Measurements from ENCODE around the gene RAB9A.
"Not testable (repeated sequence)": the region's sequence is repeated elsewhere in the genome, so short reads cannot be mapped to it uniquely, and the experiment has no call there.

Gene RAB9A

DNA sequence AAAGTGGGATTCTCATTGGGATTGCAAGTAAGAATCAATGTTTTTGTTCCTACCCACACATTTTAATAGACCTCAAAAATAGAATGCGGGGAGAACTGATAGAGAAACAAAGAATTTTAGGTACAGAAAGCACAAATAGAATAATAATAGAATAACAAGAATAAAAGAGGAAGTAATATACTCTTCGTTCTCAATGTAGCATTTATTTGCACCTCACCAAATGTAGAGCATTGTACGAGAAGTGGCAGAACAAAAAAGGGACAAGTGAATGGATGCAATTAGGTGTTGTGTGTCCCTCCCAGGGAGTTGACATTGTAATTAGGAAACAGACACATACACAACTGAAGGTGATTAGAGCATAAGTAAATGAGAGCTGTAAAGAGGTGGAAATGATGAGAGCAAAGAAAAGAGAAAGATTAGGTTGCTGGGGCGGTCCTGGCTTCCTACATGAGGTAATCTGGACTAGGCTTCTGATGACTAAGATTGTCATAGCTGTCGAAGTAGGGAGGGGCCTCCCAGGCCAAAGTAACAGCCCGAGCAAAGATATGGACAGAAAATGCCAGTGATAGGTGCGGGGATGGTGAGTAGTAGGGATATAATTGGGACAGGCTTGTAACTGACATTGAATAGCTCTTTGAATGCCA lies 10.4 kb downstream of the RAB9A start:
- in situ Hi-C loops (cut with MboI; ENCODE audit: low sequenced_read_pairs), result no loop called here

DNA sequence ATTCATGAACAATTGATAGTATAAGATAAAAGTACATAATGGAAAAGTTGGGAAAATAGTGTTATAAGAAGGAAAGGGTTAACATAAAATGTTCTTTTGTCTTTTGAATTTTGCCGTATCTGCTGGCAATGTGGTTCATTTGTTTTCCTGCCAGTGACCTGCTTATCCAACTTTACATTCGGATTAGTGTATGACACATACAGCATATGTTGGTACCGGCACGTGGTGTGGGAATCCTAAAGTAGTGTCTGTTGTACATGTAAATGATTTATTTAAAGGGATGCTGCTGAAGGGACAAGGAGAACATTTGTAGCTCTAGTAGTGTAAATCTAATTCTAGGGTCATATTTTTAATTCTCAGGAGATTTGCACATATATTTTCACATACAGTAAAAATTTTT lies 11.5 kb downstream of the RAB9A start:
- in situ Hi-C loops (cut with MboI; ENCODE audit: low sequenced_read_pairs), result no loop called here

DNA sequence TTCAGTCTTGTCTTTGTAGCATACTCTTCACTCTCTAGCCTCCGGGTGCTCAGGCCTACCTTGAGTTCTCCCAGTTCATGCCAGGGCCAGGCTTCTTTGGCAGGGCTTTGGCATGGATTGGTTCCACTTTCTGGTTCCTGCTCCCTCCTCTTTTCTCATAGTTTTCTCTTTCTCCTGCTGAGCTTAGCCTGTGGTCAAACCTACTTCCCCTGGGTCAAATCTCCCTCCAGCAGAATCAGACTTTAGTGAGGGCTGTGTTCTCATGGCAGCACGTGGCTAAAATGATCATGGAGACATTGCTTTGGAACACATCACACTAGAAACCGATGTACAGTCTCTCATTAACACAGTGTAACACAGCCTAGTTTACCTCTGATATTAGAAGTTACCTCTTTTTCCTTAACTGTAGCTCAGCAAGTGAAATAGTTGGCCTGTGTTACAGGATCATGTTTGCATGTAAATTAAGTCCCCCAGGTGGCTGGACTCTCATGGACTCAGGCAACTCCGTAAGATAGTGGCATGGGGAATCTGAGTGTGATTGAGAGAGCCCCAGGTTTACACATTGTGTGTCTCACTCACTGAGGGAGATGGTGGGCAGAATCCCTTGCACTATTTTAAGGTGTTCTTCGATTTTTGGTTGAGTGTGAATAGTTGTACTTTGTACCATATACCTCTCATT lies 13.3 kb downstream of the RAB9A start:
- in situ Hi-C loops (cut with MboI; ENCODE audit: low sequenced_read_pairs), result no loop called here

DNA sequence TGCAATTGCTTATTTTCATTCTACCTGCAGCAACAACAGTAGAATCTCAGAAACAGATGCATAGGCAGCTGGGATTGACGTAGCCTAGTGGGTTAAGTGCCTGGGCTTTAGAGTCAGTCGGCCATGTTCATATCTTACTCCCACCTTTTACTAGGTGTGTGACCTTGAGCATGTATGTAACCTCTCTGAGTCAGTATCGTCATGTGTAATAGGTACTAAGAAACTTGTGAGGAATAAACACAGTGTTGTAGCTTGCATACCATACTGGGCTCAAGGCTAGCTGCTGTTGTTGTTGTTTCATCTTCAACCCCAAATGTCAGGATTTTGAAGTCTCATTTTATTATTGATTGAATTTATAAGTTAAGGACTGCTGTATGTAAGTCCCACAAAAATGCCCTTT lies 14.2 kb downstream of the RAB9A start:
- in situ Hi-C loops (cut with MboI; ENCODE audit: low sequenced_read_pairs), result no loop called here

DNA sequence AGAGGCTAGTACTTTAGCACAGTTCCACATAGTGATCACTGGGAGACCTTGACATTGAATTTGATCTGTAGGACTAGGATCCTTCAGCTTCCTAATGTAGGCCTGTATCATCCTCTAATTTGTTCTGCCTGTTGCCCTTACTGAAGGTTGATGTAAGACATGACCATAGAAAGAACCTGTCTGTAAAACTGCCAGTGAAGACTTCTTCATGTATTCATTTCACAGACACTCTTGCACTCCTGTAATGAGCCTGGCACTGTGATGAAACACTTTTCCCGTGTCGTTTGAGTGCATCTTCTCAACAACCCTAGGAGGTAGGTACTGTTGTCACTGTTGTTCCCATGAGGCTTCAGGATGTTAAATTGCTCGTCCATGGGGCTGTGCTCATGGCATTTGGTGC lies 14.7 kb downstream of the RAB9A start:
- in situ Hi-C loops (cut with MboI; ENCODE audit: low sequenced_read_pairs), result no loop called here

DNA sequence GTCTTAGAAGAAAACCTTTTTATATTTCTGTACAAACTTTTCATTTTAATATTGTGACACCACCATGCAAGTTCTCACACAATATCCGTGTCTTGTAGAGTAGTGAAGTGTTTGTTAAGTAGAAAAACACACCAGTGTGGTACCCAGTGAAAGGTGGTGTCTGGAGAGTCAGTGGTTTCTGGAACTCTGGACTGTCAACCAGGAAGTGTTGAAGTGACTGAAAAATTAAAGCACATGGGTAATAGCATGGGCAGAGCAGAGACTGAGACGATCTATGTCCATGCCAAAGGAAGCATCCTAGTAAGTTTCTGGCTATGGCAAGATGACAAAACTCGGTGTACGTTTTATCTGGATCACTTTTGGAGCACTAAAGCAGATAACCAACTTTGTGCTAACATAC lies 22.2 kb downstream of the RAB9A start:
- in situ Hi-C loops (cut with MboI; ENCODE audit: low sequenced_read_pairs), result no loop called here

DNA sequence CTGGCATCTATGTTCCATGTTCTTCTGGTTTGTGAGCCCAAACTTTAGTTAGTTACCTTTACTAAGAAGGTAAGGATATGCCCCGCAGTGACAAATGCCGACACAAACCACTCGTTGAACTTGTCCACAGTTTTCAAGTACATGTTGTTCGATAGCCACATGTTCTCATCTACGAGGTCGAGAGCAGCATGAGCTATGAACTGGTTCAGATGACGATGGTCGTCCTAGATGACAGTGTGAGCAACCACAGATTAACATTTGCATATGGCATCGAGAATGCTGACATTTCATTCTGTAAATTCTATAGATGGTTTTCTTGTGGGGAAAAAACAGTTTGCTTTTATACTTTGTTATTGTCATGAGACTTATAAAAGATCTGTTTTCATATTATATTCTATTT lies 27.5 kb downstream of the RAB9A start:
- in situ Hi-C loops (cut with MboI; ENCODE audit: low sequenced_read_pairs), result no loop called here

DNA sequence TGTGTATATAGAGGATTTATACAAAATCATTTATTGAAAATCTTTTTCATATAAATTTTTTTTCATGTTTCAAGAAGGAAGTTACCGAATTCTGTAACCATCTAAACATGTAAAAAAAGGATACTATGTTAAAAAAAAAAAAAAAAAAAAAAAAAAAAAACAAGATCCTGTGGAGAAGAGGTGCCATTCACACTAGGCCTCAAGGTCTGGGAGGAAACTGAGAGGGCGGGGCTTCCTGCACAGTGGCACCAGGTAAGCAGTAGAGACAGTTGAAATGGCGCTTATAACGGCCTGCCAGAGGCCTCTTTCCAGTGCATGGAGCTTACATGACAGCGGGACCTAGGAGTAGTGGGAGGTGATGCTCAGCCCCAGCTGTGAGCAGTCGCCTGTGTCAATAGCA lies 28.0 kb downstream of the RAB9A start:
- in situ Hi-C loops (cut with MboI; ENCODE audit: low sequenced_read_pairs), result no loop called here

DNA sequence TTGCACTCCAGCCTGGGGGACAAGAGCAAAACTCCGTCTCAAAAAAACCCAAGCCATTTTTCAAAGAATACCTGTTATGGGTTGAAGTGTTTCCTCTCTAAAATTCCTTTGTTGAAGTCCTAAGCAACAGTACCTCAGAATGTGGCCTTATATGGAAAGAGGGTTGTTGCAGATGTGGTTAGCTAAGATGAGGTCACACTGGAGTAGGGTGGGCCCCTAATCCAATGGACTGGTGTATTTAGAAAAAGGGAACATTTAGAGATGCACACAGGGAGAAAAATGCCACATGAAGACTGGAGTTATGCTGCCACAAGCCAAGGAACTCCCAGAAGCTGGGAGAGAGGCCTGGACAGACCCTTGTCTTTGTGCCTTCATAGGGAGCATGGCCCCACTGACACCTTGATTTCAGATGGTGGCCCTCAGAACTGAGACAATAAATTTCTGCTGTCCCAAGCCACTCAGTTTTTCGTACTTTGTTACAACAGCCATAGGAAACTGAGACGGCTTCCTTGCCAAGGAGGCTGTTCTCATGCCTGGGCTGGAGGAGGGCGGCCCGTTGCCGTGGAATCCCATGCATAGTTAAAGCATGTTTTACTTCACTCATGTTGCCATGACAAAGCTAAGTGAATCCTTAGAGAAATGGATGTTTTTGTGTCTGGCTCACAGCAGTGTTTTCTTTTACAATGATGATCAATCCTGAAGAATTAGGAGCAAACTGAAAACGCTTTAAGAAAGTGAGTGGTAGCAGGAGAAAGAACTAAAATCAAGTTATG lies 29.0 kb downstream of the RAB9A start:
- in situ Hi-C loops (cut with MboI; ENCODE audit: low sequenced_read_pairs), result no loop called here

DNA sequence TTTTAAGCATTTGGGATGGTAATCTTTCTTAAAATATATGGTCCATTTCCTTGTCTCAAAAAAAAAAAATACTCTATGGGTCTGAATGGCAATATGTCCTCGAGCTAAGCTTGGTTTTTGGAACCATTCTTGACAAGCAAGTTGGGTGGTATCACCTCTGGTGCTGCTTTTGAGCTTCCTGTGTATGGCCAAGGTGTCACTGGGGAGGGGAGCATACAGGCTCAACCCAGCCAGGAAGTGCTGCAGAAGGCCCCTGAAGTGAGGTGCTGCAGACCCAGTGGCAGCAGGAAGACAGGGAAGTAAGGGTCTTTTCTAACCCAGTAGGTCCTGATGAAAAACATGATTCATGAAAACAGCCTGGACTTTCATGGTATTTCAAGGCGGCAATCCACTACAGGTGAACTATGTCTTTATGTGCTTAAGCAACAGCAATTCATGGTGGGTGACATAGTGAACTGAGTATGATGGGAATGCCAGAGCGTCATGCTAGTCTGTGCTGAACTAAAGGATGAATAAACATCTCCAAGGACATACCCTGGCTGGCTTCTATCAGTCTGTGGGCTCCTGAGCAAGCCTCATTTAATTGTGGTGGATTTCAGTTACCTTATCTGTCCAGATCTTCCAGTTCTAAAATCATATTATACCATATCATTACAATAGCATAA lies 30.4 kb downstream of the RAB9A start:
- in situ Hi-C loops (cut with MboI; ENCODE audit: low sequenced_read_pairs), result no loop called here

DNA sequence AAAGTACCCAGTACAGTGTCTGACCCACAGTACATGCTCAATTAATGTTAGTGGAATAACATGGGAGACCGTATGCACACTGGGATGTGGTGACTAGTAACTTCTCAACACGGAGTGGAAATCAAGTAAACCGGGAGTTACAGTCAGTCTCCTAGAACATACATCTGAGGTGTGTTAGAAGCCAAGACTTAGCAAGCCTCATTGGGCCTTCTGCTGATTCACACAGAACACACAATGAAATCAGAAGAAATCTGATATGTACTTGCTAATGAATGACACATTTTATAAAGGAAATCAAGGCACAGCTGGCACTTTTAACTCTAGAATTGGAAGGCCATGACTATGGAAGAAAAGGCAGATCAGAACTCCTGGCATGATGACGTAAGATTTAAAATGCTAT lies 32.4 kb downstream of the RAB9A start:
- in situ Hi-C loops (cut with MboI; ENCODE audit: low sequenced_read_pairs), result no loop called here

DNA sequence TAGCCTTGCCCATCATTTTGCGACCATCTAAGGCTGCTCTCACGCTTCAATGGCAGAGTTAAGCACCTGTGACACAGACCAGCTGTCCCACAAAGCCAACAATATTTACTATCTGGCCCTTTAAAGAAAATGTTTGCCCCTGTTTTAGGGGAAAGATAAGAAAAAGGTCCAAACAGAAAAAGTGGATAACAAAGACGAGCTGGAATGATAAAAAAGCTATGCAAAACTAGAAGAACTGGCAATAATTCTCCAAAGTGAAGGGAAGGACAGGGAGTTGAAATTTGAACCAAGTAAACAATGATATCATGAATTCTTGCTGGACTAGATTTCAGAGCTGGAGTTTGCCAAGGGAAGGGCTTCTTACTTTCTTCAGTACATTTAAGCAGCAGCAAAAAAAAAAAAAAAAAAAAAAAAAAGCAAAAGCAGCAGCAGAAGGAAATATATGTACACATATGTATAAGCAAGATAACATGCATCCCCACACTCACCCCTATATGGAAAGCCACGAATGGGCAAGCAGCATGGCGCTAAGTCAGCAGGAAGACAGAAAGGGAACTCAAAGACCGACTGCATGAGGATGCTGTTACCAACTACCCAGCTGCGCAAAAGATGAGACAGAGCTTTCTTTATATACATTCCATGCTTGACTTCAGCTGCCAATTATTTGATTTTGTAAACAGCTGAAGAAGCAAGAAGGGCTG lies 33.0 kb downstream of the RAB9A start:
- in situ Hi-C loops (cut with MboI; ENCODE audit: low sequenced_read_pairs), result no loop called here

DNA sequence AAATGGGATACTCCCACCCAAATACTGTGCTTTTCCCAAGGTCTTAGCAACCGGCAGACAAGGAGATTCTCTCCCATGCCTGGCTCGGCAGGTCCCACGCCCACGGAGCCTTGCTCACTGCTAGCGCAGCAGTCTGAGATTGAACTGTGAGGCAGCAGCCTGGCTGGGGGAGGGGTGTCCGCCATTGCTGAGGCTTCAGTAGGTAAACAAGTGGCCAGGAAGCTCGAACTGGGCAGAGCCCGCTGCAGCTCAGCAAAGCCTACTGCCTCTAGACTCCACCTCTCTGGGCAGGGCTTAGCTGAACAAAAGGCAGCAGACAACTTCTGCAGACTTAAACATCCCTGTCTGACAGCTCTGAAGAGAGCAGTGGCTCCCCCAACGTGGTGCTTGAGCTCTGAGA lies 36.0 kb downstream of the RAB9A start:
- in situ Hi-C loops (cut with MboI; ENCODE audit: low sequenced_read_pairs), result not testable (repeated sequence)

DNA sequence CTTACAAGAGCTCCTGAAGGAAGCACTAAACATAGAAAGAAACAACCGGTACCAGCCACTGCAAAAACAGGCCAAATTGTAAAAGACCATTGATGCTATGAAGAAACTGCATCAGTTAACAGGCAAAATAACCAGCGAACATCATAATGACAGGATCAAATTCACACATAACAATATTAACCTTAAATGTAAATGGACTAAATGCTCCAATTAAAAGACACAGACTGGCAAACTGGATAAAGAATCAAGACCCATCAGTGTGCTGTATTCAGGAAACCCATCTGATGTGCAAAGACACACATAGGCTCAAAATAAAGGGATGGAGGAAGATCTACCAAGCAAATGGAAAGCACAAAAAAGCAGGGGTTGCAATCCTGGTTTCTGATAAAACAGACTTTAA lies 37.7 kb downstream of the RAB9A start:
- in situ Hi-C loops (cut with MboI; ENCODE audit: low sequenced_read_pairs), result not testable (repeated sequence)

DNA sequence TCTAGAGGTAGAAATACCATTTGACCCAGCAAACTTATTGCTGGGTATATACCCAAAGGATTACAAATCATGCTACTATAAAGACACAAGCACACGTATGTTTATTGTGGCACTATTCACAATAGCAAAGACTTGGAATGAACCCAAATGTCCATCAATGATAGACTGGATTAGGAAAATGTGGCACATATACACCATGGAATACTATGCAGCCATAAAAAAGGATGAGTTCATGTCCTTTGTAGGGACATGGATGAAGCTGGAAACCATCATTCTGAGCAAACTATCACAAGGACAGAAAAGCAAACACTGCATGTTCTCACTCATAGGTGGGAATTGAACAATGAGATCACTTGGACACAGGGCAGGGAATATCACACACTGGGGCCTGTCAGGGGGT lies 41.6 kb downstream of the RAB9A start:
- in situ Hi-C loops (cut with MboI; ENCODE audit: low sequenced_read_pairs), result not testable (repeated sequence)

DNA sequence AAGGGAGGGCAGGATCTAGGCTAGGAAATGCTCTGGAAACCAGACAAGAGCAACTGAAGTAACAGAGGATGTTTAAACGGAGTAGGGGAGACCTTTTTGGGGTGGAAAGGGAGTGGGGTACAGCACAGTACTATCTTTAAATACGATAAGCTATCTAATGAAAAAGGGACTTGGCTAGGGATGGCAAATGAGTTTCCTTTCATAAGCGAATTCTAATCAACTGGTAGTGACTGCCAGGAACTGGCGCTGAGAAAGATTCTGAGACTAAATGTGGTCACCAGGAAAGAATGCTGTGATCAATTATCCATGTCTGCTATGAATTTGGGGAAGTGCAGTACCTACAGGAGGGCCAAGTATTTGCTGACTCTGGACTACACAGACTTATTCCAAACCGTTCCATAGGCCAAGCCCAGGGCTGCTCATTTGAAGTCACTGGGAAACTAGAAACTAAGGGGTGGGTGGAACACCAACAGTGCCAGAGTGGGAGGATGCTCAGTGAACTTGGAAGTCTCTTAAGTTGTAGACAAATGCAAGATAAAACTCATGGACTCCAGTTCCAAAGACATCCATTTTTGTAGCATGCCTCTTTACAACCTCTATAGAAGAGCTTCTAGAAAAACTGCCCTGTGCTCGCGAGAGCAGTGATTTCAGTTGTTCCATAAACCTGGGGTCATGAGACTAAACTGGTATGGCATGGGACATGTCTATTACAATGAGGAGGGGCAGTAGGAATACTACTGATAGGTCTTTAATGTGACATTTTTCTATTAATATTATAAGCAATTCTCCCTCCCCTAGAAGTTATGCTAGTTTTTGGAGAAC lies 43.5 kb downstream of the RAB9A start:
- in situ Hi-C loops (cut with MboI; ENCODE audit: low sequenced_read_pairs), result no loop called here

DNA sequence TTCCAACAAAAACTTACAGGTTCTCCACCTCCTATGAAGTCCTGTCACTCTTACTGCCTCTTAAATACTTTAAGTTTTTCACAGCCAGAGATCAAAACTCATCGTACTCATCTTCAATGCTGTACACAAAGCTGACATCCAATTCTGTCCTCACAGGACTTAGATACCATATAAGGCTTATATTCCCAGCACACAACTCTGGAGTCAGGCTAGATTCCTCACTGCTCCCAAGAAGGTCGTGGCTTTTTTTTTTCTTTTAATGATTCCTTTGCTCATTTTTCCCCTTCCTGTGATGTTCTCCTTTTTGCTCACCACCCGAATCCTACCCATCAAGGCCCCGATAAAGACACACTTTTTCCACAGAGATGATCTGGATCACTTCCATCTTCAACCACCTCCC lies 44.6 kb downstream of the RAB9A start:
- in situ Hi-C loops (cut with MboI; ENCODE audit: low sequenced_read_pairs), result no loop called here

DNA sequence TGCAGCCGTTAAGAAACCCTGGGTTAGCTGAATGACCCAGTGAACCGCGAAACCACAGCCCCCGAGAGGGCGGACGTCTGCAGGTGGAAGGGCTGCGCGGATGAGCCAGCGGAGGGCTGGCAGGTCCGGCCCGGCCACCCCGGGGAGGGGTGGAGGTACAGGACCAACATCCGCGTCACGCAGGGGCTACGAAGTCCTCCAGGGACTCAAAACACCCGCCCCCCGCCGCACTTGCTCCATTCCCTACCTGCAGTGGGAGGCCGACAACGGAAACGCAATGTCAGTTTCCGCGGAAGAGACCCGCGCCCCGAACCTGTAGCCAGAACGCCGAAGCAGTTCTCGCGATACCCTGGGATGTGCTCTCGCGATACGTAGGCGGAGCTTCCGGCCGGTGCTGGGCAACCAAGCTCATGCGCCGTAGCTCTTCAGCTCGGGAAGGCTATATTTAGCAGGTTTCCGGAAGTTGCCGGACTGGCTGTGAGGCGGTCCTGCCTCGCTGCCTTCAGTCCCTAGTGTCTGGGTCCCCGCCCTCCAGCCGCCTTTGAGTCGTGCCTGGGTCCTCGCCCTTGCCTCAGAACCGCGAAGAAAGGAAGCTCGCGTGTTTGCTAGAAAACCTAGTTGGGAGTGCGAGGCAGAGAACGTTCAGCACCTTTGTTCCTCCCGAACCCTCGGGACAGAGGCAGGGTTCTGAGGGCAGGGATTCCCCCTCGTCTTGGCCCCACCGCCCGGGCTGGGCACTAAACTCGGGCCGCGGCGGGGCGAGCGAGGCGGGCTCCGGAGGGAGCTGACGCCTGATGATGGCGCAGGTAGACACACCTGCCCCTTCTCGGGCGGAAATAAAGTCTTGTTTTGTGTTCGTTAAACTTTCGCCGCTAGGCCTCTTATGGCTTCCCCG lies 45.6 kb downstream of the RAB9A start, which contains the start of the genes OFD1 and TRAPPC2:
TSS of gene OFD1 (plus strand) at position 471 of the 895 bp plus-strand sequence. CDS start at position 795, 324 bp downstream.
TSS of gene TRAPPC2 (minus strand) at position 343 of the 895 bp plus-strand sequence. CDS start 14,657 bp downstream, outside the sequence.
- in situ Hi-C loops (cut with MboI; ENCODE audit: low sequenced_read_pairs), result no loop called here

DNA sequence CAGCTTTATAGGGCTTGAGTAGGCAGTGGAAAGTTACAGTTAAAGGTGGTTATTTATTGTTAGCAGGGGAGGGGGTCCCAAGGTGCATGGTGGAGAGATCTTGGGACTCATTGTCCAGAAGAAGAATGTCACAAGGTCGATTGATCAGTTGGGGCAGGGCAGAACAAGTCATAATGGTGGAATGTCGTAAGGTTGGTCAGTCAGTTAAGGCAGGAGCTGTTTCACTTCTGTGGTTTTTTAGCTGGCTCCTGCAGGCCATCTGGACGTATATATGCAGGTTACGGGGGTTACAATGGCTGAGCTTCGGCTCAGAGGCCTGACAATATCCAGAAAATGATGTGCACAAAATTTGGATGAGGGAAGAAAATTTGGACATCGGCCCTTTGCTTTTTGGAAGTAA lies 52.8 kb downstream of the RAB9A start:
- in situ Hi-C loops (cut with MboI; ENCODE audit: low sequenced_read_pairs), result no loop called here

Measured in HL-60/S4 treated with retinoic acid at 250 ng/mL for 4 days and 3 days (cell line).